ENCODE measurements around the gene S100A12.
"Not testable (repeated sequence)": the region's sequence is repeated elsewhere in the genome, so short reads cannot be mapped to it uniquely, and the experiment has no call there.

The S100A12 gene

GRCh38 chr1:153375511-153375910, at the start of gene S100A12:
TSS of gene S100A12 (minus strand) at chr1:153375621. CDS start at chr1:153374592, 1,029 bp downstream.
- DNase-seq: no peak

- peak; percentile 23 for DNase-seq
These were observed 47.1 kb upstream of the S100A12 start for GRCh38 chr1:153422450-153423068.

- DNase-seq: no peak
These were observed 44.9 kb upstream of the S100A12 start for GRCh38 chr1:153420306-153420705.

- DNase-seq: not testable (repeated sequence)
These were observed 44.0 kb upstream of the S100A12 start for GRCh38 chr1:153419436-153419793.

DNA sequence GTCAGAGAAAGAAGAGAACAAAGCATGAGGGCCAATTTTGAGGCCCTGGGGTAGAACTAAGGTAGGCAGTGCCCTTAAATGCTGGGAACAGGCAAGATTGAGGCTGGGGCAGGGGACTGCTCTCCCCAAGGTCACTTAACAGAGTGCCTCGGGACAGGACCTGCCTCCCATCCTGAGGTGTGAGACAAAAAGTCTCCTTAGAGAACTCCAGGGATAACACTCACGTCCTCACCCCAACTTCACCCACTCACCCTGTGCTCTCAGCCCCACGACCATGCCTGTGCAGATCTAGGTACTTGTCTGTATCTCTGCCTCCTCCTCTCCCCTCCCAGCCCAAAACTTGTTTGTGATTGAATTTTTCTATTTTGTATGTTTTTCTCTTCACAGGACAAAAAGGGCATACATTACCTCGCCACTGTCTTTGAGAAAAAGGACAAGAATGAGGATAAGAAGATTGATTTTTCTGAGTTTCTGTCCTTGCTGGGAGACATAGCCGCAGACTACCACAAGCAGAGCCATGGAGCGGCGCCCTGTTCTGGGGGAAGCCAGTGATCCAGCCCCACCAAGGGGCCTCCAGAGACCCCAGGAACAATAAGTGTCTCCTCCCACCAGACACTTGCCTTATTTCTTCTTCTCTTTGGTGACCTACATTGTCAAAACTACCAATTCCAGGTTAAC, 43.5 kb upstream of the S100A12 start:
- DNase-seq: not testable (repeated sequence)

- DNase-seq: no peak
These were observed 41.9 kb upstream of the S100A12 start for GRCh38 chr1:153417136-153417888.

DNA sequence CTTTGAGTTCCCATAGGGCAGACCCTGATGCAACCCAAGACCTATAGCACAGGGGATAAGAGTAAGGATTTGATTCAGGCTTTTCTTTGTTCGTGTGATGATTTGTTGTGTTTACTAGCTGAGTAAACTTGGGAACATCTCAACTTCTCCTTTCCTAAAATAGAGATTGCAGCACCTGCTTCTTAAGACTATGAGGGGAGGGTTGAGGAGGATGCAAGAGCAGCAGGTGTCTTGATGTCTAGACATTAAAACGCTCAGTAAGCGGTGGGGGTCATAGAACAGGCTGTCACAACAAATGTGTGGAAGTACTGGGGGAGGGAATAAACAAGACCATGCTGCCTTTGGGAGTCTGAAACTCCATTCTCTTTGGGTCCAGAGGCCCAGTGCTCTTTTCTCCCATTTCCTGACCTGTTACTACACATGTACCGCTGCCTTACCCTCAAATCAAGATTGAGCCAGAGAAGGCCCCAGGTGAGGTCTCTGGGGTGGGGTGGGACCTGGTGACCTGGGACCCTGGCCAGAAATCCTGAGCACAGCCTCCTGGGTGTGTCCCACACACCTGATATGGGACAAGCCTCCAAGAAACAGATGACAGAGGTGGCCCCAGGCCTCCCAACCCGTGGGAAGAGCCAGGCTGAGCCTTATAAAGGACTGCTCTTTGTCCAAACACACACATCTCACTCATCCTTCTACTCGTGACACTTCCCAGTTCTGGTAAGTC, 40.6 kb upstream of the S100A12 start, which contains the start of gene S100A7A:
S100A7A (plus strand) TSS at position 671 of the 721 bp plus-strand sequence. CDS start 1,563 bp downstream, outside the sequence.
- no peak for DNase-seq

DNA sequence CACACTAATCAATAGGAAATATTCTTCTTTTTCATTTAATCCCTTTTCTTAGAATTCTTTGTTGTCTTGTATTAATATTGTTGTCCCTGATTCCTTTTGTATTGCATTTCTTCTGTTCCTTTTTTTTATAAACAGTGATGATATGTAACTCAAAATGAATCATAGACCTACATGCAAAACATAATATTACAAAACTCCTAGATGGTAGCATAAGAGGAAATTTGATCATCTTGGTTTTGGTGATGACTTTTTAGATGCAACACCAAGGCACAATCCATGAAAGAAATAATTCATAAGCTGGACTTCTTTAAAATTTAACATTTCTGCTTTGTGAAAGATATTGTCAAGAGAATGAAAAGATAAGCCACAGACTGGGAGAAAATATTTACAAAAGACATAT, 38.5 kb upstream of the S100A12 start:
- not testable (repeated sequence) for DNase-seq

DNA sequence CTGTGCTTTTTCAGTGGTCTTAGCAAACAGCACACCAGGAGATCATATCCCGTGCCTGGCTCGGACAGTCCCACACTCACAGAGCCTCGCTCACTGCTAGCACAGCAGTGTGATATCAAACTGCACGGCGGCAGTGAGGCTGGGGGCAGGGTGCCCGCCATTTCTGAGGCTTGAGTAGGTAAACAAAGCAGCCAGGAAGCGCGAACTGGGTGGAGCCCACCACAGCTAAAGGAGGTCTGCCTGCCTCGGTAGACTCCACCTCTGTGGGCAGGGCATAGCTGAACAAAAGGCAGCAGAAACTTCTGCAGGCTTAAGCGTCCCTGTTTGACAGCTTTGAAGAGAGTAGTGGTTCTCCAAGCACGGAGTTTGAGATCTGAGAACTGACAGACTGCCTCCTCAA, 31.9 kb upstream of the S100A12 start:
- not testable (repeated sequence) for DNase-seq

- DNase-seq: not testable (repeated sequence)
These were observed 30.6 kb upstream of the S100A12 start for GRCh38 chr1:153405825-153406599.

DNA sequence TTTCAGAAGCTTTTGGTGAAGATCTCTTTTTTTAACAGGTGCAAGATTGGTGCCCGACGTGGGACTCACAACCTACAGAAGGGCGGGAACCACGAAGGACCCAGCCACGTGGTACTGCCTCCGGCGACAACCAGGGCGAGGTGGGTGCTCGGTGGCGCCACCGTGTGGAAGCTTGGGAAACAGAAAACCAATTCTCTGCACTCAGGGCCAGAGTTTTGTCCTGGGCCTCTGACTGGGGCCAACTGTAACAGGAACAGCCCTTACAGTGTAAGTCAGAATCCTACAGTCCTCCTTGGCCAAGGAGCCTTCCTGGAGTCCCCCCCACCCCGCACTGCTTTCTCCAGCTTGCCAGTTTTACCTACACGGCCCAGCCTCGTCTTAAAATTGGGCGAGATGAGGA, 29.3 kb upstream of the S100A12 start:
- peak; percentile 53 for DNase-seq

DNA sequence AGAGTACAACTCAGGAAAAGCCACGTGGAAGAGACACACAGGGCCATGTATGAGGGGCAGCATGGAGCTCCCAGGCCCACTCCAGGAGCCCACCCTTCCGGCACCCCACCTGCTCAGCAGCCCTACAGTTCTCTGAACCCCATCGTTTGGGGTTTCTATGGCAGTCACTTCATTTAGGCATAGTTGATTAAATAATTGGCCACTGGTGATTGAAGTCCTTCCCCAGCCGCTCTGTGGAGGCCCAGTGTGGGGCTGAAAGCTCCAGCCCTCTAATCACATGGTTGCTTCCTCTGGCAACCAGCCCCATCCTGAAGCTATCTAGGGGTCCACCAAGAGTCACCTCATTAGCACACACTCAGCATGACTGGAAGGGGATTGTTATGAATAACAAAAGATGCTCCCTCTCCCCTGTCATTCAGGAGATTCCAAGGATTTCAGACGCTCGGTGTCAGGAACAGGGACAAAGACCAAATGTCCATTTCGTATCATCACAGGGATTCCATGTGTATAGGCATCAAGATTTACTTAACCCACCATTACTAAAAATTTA, 28.7 kb upstream of the S100A12 start:
- no peak for DNase-seq

GRCh38 chr1:153403421-153404085, 28.1 kb upstream of the S100A12 start:
- DNase-seq: no peak

DNA sequence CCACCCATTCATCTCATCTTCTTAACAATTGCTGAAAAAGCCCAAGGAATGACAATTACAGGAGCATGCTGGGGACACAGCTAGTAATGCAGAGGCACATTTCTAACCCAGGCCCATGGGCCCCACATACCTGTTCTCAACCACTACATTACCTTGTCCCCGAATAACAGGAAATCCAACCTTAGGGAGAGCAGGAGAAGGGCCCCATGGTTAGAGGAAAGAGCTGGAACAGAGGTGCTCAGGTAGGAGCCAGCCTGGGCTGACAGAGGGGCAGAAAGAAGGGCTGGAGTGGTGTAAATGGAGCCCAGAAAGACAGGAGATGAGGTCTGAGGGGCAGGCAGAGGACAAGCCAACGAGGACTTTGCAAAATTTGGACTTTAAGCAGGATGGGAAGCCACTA, 26.8 kb upstream of the S100A12 start:
- DNase-seq: no peak

DNA sequence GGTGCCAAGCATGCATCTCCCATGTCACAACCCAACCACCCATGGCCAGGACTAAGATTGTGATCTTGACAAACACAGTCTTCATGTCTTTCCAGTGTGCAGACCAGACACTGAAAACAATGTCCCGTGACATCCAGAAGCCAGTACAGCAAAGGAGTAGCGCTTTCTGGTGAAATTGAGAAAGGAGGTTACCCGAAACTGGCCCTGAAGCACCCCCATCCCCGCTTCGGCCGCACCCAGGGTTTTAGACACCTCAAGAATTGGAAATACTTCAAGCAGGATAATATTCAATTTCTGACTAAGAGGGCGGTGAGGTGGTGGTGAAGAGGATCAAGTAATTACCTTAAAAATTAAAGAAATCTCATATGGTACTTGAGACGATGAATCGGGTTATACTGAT, 26.0 kb upstream of the S100A12 start:
- DNase-seq: no peak

- DNase-seq: no peak
These were observed 24.8 kb upstream of the S100A12 start for GRCh38 chr1:153400244-153400643.

DNA sequence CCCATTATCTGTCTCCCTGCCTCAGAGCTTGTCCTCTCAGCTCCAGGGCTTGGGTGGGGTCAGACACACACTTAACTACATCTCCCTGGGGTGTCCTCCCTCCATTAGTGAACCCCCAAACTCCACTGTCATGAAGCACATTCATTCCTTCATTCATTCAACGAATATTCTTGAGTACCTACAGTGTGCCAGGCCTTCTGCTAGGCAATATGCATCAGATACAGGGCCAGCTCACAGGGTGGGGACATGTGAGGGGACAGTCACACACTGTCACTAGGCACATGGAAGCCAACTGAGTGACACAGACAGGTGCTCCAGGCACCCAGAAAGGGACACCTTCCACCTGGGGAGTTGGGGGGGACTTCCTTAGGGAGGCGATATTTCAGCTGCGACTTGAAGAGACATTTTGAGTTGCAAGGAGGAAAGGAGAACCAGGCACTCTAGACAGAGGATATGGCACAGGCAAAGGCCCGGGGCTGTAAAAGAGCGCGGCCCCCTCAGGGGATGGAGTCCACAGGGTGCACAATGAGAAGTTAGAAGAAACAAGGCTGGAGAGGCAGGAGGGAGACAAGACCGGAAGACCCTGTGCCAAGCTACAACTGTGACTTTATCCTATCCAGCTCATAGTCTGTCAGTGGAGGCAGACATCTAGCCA, 24.1 kb upstream of the S100A12 start:
- no peak for DNase-seq

GRCh38 chr1:153397924-153398651, 22.7 kb upstream of the S100A12 start:
- DNase-seq: no peak

GRCh38 chr1:153397051-153397923, 21.9 kb upstream of the S100A12 start:
- no peak for DNase-seq
